NCI-H2081 (cell line): ENCODE data around the gene FAM219B.
A peak's percentile ranks its signal among the peaks of the same experiment; 100 is the strongest.

Experiments used
- DNase-seq, 2 experiments: peaks; one replicate each; lab custom pipeline; 2025; lab: John Stamatoyannopoulos, UW

Gene FAM219B

DNA sequence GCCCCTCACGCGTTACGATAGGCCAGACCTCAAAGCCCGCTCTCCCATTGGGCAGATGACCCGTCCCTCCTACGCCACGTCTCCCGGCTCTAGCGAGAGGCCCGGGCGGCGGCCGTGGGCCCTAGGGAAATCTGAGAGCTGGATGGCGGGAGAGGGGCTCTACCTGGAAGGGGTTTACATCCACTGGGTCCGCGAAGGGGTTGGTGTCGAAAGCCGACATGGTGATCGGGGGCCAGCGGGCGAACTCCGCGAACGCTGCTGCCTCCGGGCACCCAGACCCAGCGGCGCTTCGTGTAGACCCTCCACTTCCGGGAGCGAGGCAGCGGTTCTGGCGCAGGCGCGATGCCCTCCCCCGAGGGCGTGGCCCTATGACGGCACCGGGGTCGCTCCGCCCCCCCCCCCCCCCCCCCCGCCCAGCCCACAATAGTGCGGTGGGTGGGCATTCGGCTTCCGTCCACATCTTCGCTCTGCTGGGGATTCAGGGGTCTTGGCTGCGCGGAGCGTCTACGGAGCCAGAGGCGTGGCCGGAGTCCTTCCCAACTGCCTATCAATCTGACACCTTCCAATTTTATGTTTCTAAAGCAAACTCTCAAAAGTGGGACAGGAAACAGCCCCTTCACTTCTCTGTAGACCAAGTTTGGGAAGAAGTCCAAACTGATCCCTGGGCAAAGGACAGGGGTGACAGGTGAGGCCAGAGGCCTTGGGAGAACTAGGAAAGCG lies 33.5 kb downstream of the FAM219B start, which contains the start of gene SCAMP2:
Gene SCAMP2 (minus strand): TSS at position 330 of the 720 bp plus-strand sequence. CDS start 110 bp downstream, at position 220.
- peak; percentile 91 to 92 for DNase-seq

DNA sequence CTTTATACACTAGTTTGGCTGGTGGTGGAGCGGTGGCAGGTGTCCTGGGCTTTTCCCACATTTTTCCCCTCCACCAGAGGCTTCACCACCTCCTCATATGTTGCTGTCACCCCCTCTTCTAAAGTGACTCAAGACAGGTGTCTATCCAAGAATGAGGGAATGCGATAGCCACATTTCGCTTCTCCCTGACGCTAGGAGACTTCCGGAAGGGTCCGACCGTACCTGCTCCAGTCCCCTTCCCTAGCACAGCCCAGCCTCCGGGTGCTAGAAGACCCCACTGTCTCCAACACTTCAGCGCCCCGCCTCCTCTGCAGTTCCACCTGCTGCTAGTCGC lies 34.0 kb downstream of the FAM219B start:
- DNase-seq = no peak

- no peak for DNase-seq
Observed at GRCh38 chr15:74870436-74871215, 36.0 kb downstream of the FAM219B start.

GRCh38 chr15:74869726-74870407 lies 36.8 kb downstream of the FAM219B start:
- DNase-seq = no peak

GRCh38 chr15:74869372-74869725 lies 37.3 kb downstream of the FAM219B start:
- no peak for DNase-seq

DNA sequence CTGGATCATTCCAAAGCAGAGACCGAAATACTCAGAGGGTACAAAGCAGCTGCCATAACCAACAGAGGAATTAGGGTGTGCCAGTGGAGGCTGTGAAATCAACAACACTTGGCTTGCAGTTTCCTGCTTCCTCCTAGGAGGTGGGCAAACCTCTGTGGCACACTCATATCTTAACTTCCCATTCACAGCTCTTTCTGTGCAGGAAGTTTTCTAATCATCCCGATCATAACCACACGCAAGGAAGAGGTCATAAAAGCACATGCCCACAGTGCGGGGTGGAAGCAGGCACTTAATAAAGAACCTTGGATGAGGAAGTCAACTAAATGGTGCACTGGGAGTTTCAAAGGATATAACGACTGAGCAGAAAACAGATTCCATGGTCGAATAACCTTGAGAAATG lies 38.6 kb downstream of the FAM219B start:
- DNase-seq = no peak

- no peak for DNase-seq
Observed at GRCh38 chr15:74867466-74868038, 39.1 kb downstream of the FAM219B start.

- DNase-seq = no peak
Observed at GRCh38 chr15:74866090-74866489, 40.6 kb downstream of the FAM219B start.

DNA sequence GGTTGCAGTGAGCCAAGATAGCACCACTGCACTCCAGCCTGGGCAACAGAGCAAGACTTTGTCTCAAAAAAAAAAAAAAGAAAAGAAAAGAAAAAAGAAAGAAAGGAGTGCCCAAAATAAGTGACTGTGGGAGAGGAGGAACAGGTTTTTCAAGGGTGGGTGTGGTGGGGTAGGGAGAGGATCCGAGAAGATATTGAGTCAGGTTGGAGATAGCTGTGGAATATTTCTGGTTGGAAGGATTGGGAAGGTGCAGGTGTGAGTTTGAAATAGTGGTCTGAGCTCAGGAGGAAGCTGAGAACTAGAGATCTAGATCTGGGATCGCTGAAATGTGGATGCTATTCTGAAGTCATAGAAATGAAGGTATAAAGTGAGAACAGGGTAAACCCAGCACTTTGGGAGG lies 41.3 kb downstream of the FAM219B start:
- DNase-seq = no peak

DNA sequence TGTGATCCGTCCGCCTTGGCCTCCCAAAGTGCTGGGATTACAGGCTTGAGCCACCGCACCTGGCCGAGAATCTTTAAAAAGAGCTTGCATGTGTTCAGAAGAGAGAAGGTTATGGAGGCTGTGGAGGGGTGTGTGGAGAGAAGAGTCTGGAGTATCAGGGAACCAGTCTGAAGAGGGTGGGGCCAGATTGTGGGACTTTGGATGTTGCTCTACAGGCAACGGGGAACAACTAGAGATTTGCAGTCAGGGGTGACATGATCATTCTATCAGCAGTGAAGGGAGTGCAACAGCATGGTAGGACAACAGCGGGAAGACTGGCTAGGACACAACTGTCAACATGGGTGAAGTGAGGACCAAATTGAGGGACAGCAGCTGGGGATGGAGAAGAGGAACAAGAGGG lies 42.4 kb downstream of the FAM219B start:
- no peak for DNase-seq

GRCh38 chr15:74863239-74864056 lies 43.2 kb downstream of the FAM219B start:
- no peak for DNase-seq

GRCh38 chr15:74858369-74858740 lies 48.3 kb downstream of the FAM219B start:
- DNase-seq = no peak

GRCh38 chr15:74857671-74858368 lies 48.8 kb downstream of the FAM219B start:
- no peak for DNase-seq

- DNase-seq = no peak
Observed at GRCh38 chr15:74857082-74857655, 49.5 kb downstream of the FAM219B start.

DNA sequence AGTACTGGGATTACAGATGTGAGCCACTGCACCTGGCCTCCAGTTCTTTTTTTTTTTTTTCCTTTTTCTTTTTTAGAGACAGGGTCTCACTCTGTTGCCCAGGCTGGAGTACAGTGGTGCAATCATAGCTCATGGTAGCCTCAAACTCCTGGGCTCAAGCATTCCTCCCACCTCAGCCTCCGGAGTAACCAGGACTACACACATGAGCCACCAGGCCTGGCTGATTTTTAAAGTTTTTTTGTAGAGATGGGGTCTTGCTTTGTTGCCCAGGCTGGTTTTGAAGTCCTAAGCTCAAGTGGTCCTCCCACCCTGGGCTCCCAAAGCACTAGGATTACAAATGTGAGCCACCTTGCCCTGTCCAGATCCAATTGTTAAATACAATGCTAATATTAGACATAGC lies 50.1 kb downstream of the FAM219B start:
- no peak for DNase-seq

DNA sequence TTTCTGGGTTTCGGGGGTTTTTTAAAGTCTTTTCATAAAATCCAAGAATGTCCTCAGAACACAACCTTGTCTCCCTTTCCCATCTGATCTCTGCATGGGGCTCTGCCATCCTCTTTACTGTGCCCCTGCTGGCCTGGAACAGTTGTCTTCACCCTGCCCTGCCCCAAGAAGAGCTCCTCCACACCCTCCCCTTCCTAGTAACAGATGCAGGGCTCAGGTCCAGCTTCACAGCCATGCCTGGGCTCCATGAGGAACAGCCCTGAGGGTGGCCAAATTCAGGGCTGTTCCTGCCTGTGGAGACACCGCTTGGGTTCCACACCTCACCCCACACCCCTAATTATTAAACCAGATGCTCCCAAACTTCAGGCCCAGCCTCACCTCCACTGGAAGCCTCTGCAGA lies 50.8 kb downstream of the FAM219B start:
- DNase-seq = no peak

DNA sequence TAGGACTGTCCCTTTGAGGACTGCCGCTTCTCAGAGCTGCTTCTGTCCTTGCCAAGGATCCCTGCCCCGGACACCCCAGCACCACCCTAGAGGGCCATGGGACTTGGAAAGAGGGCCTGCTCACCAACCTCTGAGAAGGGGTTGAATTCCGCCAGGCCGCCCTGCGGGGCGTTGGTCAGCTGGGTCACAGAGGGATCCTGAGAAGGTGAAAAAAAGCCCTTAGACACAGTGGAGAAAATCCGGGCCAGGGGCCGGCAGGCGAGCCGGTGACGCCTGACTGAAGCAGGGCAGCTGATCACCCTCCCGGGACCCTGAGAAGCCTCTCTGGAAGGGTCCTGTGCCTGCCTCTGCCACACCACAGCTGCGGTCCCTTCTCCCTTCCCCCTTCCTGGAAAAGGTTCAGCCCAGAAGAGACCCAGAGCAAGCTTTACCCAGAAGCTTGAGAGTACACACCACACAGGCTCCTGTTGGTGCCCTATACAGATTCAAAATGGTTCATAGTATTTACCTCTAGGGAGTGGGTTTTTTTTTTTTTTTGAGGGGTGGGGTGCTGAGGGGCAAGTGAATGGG lies 52.1 kb downstream of the FAM219B start:
- DNase-seq = no peak

- DNase-seq = no peak
Observed at GRCh38 chr15:74851960-74852359, 54.7 kb downstream of the FAM219B start.

- DNase-seq = no peak
Observed at GRCh38 chr15:74850393-74850792, 56.3 kb downstream of the FAM219B start.
